Naive thymus-derived CD8-positive, alpha-beta T cell (primary cell): ENCODE results near the gene CSNK2A2. TPM values are rescaled to one million over a fixed set of nuclear protein-coding genes. Genes with fewer than 3 reads are reported as not detected.

ENCODE experiments used
- ATAC-seq, 2 donors: fragments of 150-1000 bp; cut with Tn5 transposase in 1 of 2; sonication (Bioruptor Pico), chemical (Tn5 transposase) in 1 of 2; 1 replicate in 1 of 2; 2 replicates in 1 of 2; pipeline ENCODE4 v1.10.0; 2021; ENCODE audit warnings: mild to moderate bottlenecking in 2 of 2, moderate library complexity in 2 of 2
- POLR2A ChIA-PET: fragments of 350-600 bp; sonication (Branson Sonifier 250); formaldehyde crosslinking; loops from one replicate; lab custom pipeline; 2021; ENCODE audit warnings: antibody characterized with exemption; lab: Charles Lee
- DNase-seq, 10 donors: peaks; one replicate each; pipeline versions ENCODE4 v3.0.0 to v3.0.0-alpha.2; 2020 to 2022
- H3K27ac Mint-ChIP-seq, 10 donors: one replicate each; pipeline ENCODE4 v1.8.0; 2020 to 2022; ENCODE audit warnings: mild to moderate bottlenecking in 10 of 10, mixed read lengths in 10 of 10, moderate library complexity in 4 of 10, inconsistent platforms in 1 of 10
- H3K27me3 Mint-ChIP-seq, 5 donors: one replicate each; pipeline ENCODE4 v1.8.0; 2021 to 2022; ENCODE audit warnings: mixed read lengths in 5 of 5
- H3K36me3 Mint-ChIP-seq, 3 donors: one replicate each; pipeline ENCODE4 v1.8.0; 2020 to 2022; ENCODE audit warnings: mixed read lengths in 3 of 3, mild to moderate bottlenecking in 2 of 3, inconsistent platforms in 1 of 3
- H3K4me1 Mint-ChIP-seq, 4 donors: one replicate each; pipeline ENCODE4 v1.8.0; 2021 to 2022; ENCODE audit warnings: mixed read lengths in 4 of 4
- H3K4me3 Mint-ChIP-seq, 10 donors: one replicate each; pipeline ENCODE4 v1.8.0; 2020 to 2022; ENCODE audit warnings: mild to moderate bottlenecking in 10 of 10, mixed read lengths in 10 of 10, moderate library complexity in 6 of 10, inconsistent platforms in 1 of 10
- H3K9me3 Mint-ChIP-seq, 9 donors: one replicate each; pipeline ENCODE4 v1.8.0; 2020 to 2022; ENCODE audit warnings: mixed read lengths in 9 of 9, mild to moderate bottlenecking in 3 of 9, inconsistent platforms in 1 of 9, moderate library complexity in 1 of 9
- polyA plus RNA-seq, 3 donors: library from polyadenylated mRNA; unstranded; fragments of 300-500 nt; fragmentation: Illumina TruSeq; gene quantifications; one replicate each; pipeline ENCODE4 v1.2.3, GENCODE V29; 2021
- total RNA-seq, 8 experiments: library from RNA in 2 of 8; stranded (reverse) in 2 of 8; gene quantifications; one replicate each; pipeline ENCODE4 v1.2.3 and lab custom pipeline; 2021 to 2026

The CSNK2A2 gene
- total and polyA plus RNA-seq, 5 experiments from 2014 or later = 3.5 to 65.8 (median 12.5) TPM

DNA sequence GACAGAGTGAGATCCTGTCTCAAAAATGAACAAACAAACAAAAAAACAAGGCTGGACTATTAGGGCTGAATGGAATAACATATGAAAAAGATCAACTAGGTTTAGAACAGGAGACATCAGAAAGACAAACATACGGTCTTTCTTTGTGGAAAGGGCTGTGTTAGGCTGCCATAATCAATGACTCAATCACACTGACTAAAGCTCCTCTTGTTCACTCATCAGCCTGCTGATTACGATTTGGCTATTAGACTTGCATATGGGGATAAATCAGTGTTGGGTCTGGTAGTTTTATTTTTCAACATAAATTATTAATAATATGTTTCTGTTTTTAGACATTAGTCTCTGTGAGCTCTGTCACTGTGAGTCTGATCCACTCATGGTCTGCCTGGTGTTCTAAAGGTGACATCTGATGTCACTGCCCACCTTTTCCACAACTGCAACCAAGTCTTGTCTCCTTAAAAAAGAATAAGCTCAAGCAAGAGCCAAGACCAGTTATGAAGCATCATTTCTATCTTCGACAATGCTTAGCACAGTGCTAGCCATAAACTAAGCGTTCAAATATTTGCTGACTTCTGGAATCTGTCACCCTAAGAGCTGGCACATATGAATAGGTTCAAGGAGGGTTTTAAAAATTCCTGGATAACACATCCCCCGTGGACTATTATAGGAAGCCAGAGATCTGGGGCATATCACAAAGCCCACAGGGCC lies 79.0 kb downstream of the CSNK2A2 start:
- DNase-seq = no peak
- ATAC-seq = no peak
- POLR2A ChIA-PET = interaction anchor here (0.6 kb wide), 1 partner anchor 359 kb away, joined by 4 read pairs; no protein-coding TSS in a partner anchor
- no peak overlapping the region for H3K4me3 Mint-ChIP-seq
- peaks cover 15 to 49% (median 40%) of the 10 kb centered on the region in 4 donors for H3K4me1 Mint-ChIP-seq
- peaks cover 8 to 39% (median 19%) of the 10 kb centered on the region in 3 donors for H3K36me3 Mint-ChIP-seq
- H3K27ac Mint-ChIP-seq = peak overlapping the region in 2 of 10 donors; percentile 38 to 69
- no peaks in the 10 kb centered on the region for H3K9me3 Mint-ChIP-seq
- no peaks in the 10 kb centered on the region for H3K27me3 Mint-ChIP-seq

DNA sequence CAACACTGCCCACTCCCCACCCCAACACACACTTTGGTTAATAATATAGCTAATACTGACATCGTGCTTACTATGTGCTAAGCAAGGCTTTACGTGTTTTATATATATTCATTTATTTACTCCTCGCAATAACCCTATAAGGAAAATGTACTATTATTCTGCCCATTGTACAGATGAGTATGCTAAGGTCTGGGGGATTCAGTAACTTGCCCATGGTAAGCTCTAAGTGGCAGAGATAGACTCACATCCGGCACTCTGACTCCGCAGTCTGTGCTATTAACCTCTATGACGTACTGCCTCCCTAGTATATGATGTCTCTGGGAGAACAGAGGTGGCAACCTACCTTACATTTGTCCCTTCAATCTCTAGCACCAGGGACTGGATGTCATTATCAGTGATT lies 81.4 kb downstream of the CSNK2A2 start:
- POLR2A ChIA-PET = no interaction called here
- peaks cover 8 to 31% (median 25%) of the 10 kb centered on the region in 4 donors for H3K4me1 Mint-ChIP-seq
- no peaks in the 10 kb centered on the region for H3K27me3 Mint-ChIP-seq
- ATAC-seq (no peak), DNase-seq (no peak)
- H3K4me3 Mint-ChIP-seq = no peak overlapping the region
- peak overlapping the region in 2 of 10 donors; percentile 13 to 18 for H3K27ac Mint-ChIP-seq
- H3K9me3 Mint-ChIP-seq = no peaks in the 10 kb centered on the region
- H3K36me3 Mint-ChIP-seq = peaks cover 14 to 55% (median 30%) of the 10 kb centered on the region in 3 donors

DNA sequence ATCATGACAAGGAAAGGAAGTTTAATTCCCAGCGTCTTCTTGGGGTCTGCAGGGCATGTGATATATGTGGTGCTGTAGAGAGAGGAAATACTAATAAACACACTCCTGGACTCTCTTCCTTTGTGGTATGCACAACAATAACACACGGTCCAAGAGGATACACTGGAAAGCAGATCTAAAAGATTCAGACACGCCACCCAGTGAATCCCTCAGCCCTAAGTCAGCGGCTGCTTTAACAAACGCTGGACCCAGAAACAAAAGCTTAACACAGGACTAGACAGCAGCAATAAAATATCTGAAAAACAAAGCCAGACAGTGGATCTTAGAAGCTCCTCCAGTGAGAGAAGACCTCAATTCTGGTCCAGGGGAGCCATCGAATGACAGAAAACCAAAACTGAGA lies 81.8 kb downstream of the CSNK2A2 start:
- H3K9me3 Mint-ChIP-seq = no peaks in the 10 kb centered on the region
- H3K27ac Mint-ChIP-seq = peak overlapping the region in 2 of 10 donors; percentile 18 to 43
- H3K36me3 Mint-ChIP-seq = peaks cover 14 to 55% (median 30%) of the 10 kb centered on the region in 3 donors
- H3K4me1 Mint-ChIP-seq = peaks cover 6 to 28% (median 21%) of the 10 kb centered on the region in 4 donors
- no peak overlapping the region for H3K4me3 Mint-ChIP-seq
- DNase-seq (no peak), ATAC-seq (no peak)
- no peaks in the 10 kb centered on the region for H3K27me3 Mint-ChIP-seq
- POLR2A ChIA-PET = no interaction called here

DNA sequence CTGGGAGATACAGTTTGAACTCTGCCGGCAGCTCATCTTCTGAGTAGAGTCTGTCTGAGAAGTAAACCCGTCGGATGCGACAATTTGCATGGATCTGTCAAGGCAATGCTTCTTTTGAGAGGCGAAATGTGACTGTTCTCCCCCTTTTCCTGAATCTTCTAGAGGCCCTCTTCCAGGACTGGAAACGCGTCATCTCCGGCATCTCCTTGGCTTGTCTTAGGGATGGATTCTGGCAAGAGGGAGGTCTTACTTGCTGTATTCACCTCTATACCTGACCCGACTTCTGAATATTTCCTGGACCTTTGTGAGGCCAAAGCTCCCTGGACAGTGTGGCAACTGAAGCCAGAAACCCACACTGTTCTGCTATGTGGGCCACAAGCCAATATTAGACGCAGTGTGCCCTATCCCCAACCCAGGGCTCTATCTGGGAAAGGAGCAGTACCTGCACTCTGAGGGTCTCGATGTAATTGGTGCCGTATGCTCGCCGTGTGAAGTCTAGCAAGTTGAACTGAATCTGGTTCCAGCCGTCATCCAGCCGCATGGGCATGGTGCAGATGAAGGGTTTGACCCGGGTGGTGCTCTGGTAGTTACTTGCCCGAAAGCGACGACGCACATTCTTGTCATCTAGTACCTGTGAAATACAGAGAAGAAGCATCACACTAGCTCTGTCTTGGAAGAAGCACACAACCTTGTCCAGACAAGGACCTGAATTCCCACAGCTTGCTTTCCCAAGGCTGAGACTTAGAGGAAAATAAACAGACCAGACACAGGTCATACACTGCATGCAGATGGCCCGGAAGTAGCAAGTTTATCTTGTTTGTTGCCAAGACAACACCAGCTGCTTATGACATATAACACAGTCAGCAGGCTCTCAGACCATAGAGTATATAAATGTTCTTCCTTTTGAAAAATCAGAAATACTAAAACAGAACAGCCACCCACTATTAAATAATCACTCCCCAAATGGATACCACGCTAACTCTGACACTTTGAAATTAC lies 82.8 kb downstream of the CSNK2A2 start:
- POLR2A ChIA-PET = interaction anchor here (0.7 kb wide), 1 partner anchor 14 kb away, joined by 4 read pairs; the partner anchor contains the start of gene CFAP20

DNA sequence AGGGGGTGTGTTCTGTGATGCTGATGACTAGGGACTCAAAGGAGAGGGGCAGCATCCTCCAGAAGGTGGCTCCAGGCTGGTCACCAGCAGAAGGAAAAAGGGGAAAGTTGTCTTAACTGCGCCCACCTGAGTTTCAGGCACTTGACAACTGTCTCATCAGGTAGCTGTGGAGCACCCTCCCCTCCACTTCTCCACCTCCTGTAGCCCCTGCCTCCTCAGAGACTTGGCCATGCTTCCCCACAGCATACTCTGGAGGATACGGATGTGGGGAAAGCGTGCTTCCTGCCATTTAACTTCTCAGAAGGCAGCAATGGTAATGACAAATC lies 86.6 kb downstream of the CSNK2A2 start:
- peaks cover 0 to 3% (median 0%) of the 10 kb centered on the region in 4 donors for H3K4me1 Mint-ChIP-seq
- H3K4me3 Mint-ChIP-seq = no peak overlapping the region
- peak overlapping the region in 1 of 10 donors; percentile 24 for H3K27ac Mint-ChIP-seq
- POLR2A ChIA-PET = no interaction called here
- DNase-seq = no peak
- no peaks in the 10 kb centered on the region for H3K27me3 Mint-ChIP-seq
- H3K36me3 Mint-ChIP-seq = peaks cover 14 to 42% (median 30%) of the 10 kb centered on the region in 3 donors
- ATAC-seq = peak; percentile 6 to 22
- no peaks in the 10 kb centered on the region for H3K9me3 Mint-ChIP-seq

More for the DNA sequence above, 82.8 kb downstream of the CSNK2A2 start:
- peak overlapping the region in 2 of 10 donors; percentile 22 to 71 for H3K27ac Mint-ChIP-seq
- H3K4me1 Mint-ChIP-seq = peaks cover 4 to 18% (median 12%) of the 10 kb centered on the region in 4 donors
- H3K36me3 Mint-ChIP-seq = peaks cover 14 to 55% (median 30%) of the 10 kb centered on the region in 3 donors
- no peaks in the 10 kb centered on the region for H3K9me3 Mint-ChIP-seq
- ATAC-seq (no peak), DNase-seq (no peak)
- no peak overlapping the region for H3K4me3 Mint-ChIP-seq
- H3K27me3 Mint-ChIP-seq = no peaks in the 10 kb centered on the region

DNA sequence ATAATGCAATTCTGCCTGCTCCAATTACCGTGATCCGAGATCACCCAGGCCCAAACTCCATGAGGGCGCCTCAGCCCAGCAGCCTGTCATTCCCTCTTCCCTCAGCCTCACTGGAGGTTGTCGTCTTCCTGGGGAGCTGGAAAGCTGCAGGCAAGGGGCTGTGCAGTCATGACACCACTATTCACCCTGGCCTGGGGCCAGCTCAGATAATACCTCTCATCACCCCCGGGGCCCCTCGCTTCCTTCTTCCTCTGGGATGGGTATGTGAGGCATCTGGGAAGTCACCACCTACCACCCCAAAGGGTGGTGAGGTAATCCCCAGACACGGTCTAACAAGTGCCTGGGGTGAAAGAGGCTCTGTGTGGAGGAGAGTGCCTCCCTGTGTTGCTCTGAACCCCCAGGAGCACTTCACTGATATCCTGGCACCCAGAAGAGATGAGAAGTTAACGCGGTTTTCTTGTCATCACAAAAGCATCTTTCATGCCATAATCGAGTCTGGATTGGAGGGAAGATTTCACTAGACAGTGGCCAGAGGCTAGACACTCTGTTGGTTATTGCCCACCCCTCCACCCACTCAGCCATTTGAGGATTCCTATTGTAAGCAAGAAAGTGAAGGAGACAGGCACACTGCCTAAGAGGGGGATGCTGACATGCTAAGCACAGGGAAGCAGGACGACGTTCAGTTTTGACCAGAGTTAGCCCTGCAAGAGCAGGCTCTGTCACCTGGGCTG lies 87.2 kb downstream of the CSNK2A2 start:
- no peaks in the 10 kb centered on the region for H3K9me3 Mint-ChIP-seq
- ATAC-seq (peak; percentile 9 to 30), DNase-seq (no peak)
- H3K4me1 Mint-ChIP-seq = peaks cover 0 to 3% (median 0%) of the 10 kb centered on the region in 4 donors
- no peak overlapping the region for H3K4me3 Mint-ChIP-seq
- peak overlapping the region in 2 of 10 donors; percentile 14 to 24 for H3K27ac Mint-ChIP-seq
- H3K27me3 Mint-ChIP-seq = no peaks in the 10 kb centered on the region
- POLR2A ChIA-PET = no interaction called here
- H3K36me3 Mint-ChIP-seq = peaks cover 13 to 36% (median 28%) of the 10 kb centered on the region in 3 donors

DNA sequence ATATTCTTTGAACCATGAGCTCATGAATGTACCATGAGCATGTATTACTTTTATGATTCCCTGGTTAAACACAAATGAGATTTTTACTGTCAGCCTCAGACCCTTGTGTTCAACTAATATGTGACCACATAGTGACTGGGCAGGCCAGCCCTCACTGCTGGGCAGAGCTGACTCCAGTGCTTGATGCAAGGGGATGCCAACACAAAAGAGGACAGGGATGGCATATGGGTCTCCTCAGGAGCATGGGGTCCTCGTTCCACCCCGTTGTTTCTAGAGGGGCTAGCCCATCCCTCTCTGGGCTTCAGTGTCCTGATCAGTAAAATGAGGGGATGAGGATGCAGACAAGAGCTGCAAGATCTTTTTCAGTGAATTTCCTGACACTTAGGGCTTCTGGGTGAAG lies 88.0 kb downstream of the CSNK2A2 start:
- H3K27ac Mint-ChIP-seq = peak overlapping the region in 3 of 10 donors; percentile 31 to 57 (median 40)
- H3K27me3 Mint-ChIP-seq = no peaks in the 10 kb centered on the region
- peaks cover 7 to 28% (median 19%) of the 10 kb centered on the region in 3 donors for H3K36me3 Mint-ChIP-seq
- POLR2A ChIA-PET = no interaction called here
- H3K9me3 Mint-ChIP-seq = no peaks in the 10 kb centered on the region
- H3K4me1 Mint-ChIP-seq = peaks cover 0 to 3% (median 0%) of the 10 kb centered on the region in 4 donors
- no peak for DNase-seq
- H3K4me3 Mint-ChIP-seq = peak overlapping the region in 1 of 10 donors; percentile 34
- ATAC-seq = no peak

DNA sequence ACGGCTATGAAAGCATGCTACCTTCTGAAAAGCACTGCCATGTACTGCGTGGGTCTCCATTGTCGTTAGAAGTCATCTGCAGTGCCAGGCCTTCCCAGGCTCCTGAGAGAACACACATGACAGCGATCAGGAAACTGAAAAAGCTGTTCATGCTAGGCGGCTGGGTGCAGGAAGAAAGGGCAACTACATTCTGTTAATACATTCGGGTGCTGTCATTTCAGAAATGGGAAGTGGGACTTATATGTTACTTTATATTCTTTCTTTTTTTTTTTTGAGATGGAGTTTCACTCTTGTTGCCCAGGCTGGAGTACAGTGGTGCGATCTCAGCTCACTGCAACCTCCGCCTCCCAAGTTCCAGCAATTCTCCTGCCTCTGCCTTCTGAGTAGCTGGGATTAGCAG lies 88.6 kb downstream of the CSNK2A2 start:
- no peak overlapping the region for H3K4me3 Mint-ChIP-seq
- H3K9me3 Mint-ChIP-seq = no peaks in the 10 kb centered on the region
- H3K27me3 Mint-ChIP-seq = no peaks in the 10 kb centered on the region
- peak in 1 of 2 donors; percentile 25 for ATAC-seq
- DNase-seq = no peak
- H3K4me1 Mint-ChIP-seq = peaks cover 0 to 3% (median 0%) of the 10 kb centered on the region in 4 donors
- H3K27ac Mint-ChIP-seq = peak overlapping the region in 2 of 10 donors; percentile 31 to 50
- POLR2A ChIA-PET = no interaction called here
- H3K36me3 Mint-ChIP-seq = peaks cover 7 to 22% (median 15%) of the 10 kb centered on the region in 3 donors

Other genes starting within 250 kb of the CSNK2A2 start
- not detected for gene CNGB1, start 227.0 kb downstream of the CSNK2A2 start, total RNA-seq
- not detected for gene CNGB1, start 227.0 kb downstream of the CSNK2A2 start, polyA plus RNA-seq
- gene ZNF319, start 197.4 kb downstream of the CSNK2A2 start, total RNA-seq = 10 to 100 TPM; 20.2 to 21.6 TPM
- 10 to 100 TPM in 1 of 3 donors, 1 to 10 TPM in 2; 3.7 to 10.7 (median 6.0) TPM for gene ZNF319, start 197.4 kb downstream of the CSNK2A2 start, polyA plus RNA-seq
- gene USB1, start 196.7 kb downstream of the CSNK2A2 start, total RNA-seq = 10 to 100 TPM; 30.2 to 31.4 TPM
- gene USB1, start 196.7 kb downstream of the CSNK2A2 start, polyA plus RNA-seq = 10 to 100 TPM; 31.1 to 36.4 (median 32.8) TPM
- under 1 TPM; 0.25 to 0.36 TPM for gene MMP15, start 172.4 kb downstream of the CSNK2A2 start, total RNA-seq
- gene MMP15, start 172.4 kb downstream of the CSNK2A2 start, polyA plus RNA-seq = under 1 TPM in 1 of 3 donors, not detected in 2; 0.06 TPM
- gene CFAP20, start 68.7 kb downstream of the CSNK2A2 start, total RNA-seq = 10 to 100 TPM; 25.3 to 30.0 TPM
- gene CFAP20, start 68.7 kb downstream of the CSNK2A2 start, polyA plus RNA-seq = 10 to 100 TPM; 23.9 to 38.8 (median 27.5) TPM
- not detected for gene PRSS54, start 96.9 kb upstream of the CSNK2A2 start, total RNA-seq
- gene PRSS54, start 96.9 kb upstream of the CSNK2A2 start, polyA plus RNA-seq = not detected
- gene GINS3, start 194.4 kb upstream of the CSNK2A2 start, total RNA-seq = 1 to 10 TPM; 1.5 to 1.9 TPM
- 1 to 10 TPM; 1.0 to 2.7 (median 2.3) TPM for gene GINS3, start 194.4 kb upstream of the CSNK2A2 start, polyA plus RNA-seq